K562 (cell line): Measurements from ENCODE around the gene TXK. TPM values are rescaled to one million over a fixed set of nuclear protein-coding genes. Genes with fewer than 3 reads are reported as not detected.

Experiments
- ATAC-seq: fragments of 200-7000 bp; cut with Tn5 transposase; 3 replicates; pipeline ENCODE4 v1.9.1; 2020; ENCODE audit warnings: moderate library complexity
- BruUV-seq: library from RNA; stranded (reverse); fragments of 400-500 nt; replicated peaks from 2 replicates; lab custom pipeline; 2021; lab: Mats Ljungman, UMichigan
- CTCF ChIA-PET: fragments of 300-600 bp; formaldehyde crosslinking; extraction: SDS; loops from one replicate; lab custom pipeline; 2021; ENCODE audit warnings: low intra/inter-chr PET ratio; lab: Yijun Ruan, JAX
- POLR2A ChIA-PET: fragments of 300-600, 350-650 bp; sonication (Branson Sonifier 250); formaldehyde crosslinking; extraction: SDS; loops from one replicate; lab custom pipeline; 2021; ENCODE audit warnings: antibody characterized with exemption, inconsistent platforms; lab: Yijun Ruan, JAX
- DNase-seq, 4 experiments: peaks; one replicate each; pipeline versions ENCODE4 v3.0.0 to v3.0.0-alpha.2; 2011 to 2018; ENCODE audit warnings: low spot score in 3 of 4, mixed read lengths in 3 of 4; ENCODE audit errors: extremely low read depth in 1 of 4
- FAIRE-seq: peaks from 2 replicates; lab custom pipeline; 2011; peaks lifted over from hg19 to GRCh38; lab: Jason Lieb, UNC
- H2AFZ ChIP-seq: 2 replicates; pipeline ENCODE4 v1.6.0; 2011; ENCODE audit warnings: low read depth, low read length, control low read depth, inconsistent platforms
- H3K27ac ChIP-seq: fragments of 200-600 bp; 3 replicates; pipeline ENCODE4 v1.8.0; 2011; ENCODE audit warnings: low read depth, mild to moderate bottlenecking, control low read depth, inconsistent platforms, low read length, moderate library complexity, mixed read lengths; ENCODE audit errors: extremely low read depth
- H3K27me3 ChIP-seq, 2 experiments: fragments of 300-600 bp in 1 of 2; 2 replicates in 1 of 2; 3 replicates in 1 of 2; pipeline versions ENCODE4 v1.6.0 to v1.8.0; 2011; ENCODE audit warnings: inconsistent platforms in 2 of 2, low read length in 2 of 2, mild to moderate bottlenecking in 1 of 2, mixed read lengths in 1 of 2, moderate library complexity in 1 of 2; ENCODE audit not compliant: control insufficient read depth in 2 of 2, insufficient read depth in 2 of 2
- H3K36me3 ChIP-seq: fragments of 300-600 bp; 3 replicates; pipeline ENCODE4 v1.8.0; 2011; ENCODE audit warnings: mild to moderate bottlenecking, low read length, inconsistent platforms; ENCODE audit not compliant: control insufficient read depth, insufficient read depth
- H3K4me1 ChIP-seq, 2 experiments: fragments of 200-600 bp in 1 of 2; replicated peaks in 1 of 2; 2 replicates in 1 of 2; 3 replicates in 1 of 2; pipeline versions ENCODE4 v1.5.1 to v1.8.0; 2011; ENCODE audit warnings: inconsistent platforms in 2 of 2, low read length in 2 of 2, mild to moderate bottlenecking in 1 of 2, mixed read lengths in 1 of 2, moderate library complexity in 1 of 2; ENCODE audit not compliant: control insufficient read depth in 2 of 2, insufficient read depth in 2 of 2
- H3K4me2 ChIP-seq: 2 replicates; pipeline ENCODE4 v1.6.1; 2011; ENCODE audit warnings: low read length, control low read depth, inconsistent platforms, mixed read lengths; ENCODE audit not compliant: insufficient read depth
- H3K4me3 ChIP-seq: fragments of 200-600 bp; sonication (generic), shearing (Covaris generic); 2 replicates; pipeline ENCODE4 v1.5.1; 2016; ENCODE audit warnings: control low read depth, inconsistent platforms
- H3K79me2 ChIP-seq: fragments of 200-600 bp; 3 replicates; pipeline ENCODE4 v1.8.0; 2011; ENCODE audit warnings: low read length, inconsistent platforms; ENCODE audit not compliant: control insufficient read depth, insufficient read depth
- H3K9ac ChIP-seq, 2 experiments: 2 replicates each; pipeline versions ENCODE4 v1.6.0 to v1.6.1; 2011; ENCODE audit warnings: low read depth in 2 of 2, low read length in 2 of 2, control low read depth in 1 of 2, inconsistent platforms in 1 of 2, mild to moderate bottlenecking in 1 of 2, mixed read lengths in 1 of 2; ENCODE audit not compliant: insufficient read depth in 1 of 2
- H3K9me1 ChIP-seq: one replicate; pipeline ENCODE4 v1.6.0; 2011; ENCODE audit warnings: inconsistent platforms, mild to moderate bottlenecking, low read length, moderate library complexity; ENCODE audit not compliant: control insufficient read depth, insufficient read depth
- H3K9me3 ChIP-seq: replicated peaks from 2 replicates; pipeline ENCODE4 v1.5.1; 2011; ENCODE audit warnings: low read depth, low read length, inconsistent platforms; ENCODE audit not compliant: control insufficient read depth, insufficient read depth
- H4K20me1 ChIP-seq: replicated peaks from 2 replicates; pipeline ENCODE4 v1.6.1; 2011; ENCODE audit warnings: low read length, inconsistent platforms, mixed read lengths; ENCODE audit not compliant: control insufficient read depth, insufficient read depth
- CCAR2 ChIP-seq: fragments of 200-400 bp; formaldehyde crosslinking; IDR thresholded peaks from 2 replicates; pipeline ENCODE4 v1.6.1; 2017; ENCODE audit warnings: mild to moderate bottlenecking, low read depth, low read length
- GTF2E2 ChIP-seq: fragments of 200-800 bp; sonication (Bioruptor generic); IDR thresholded peaks from 2 replicates; pipeline ENCODE4 v1.6.1; 2016; ENCODE audit warnings: missing genetic modification characterization, missing compliant biosample characterization
- HNRNPLL ChIP-seq: fragments of 200-400 bp; formaldehyde crosslinking; IDR thresholded peaks from 2 replicates; pipeline ENCODE4 v1.6.1; 2017; ENCODE audit warnings: low read length, low read depth, mild to moderate bottlenecking; ENCODE audit not compliant: poor library complexity, severe bottlenecking
- MCM2 ChIP-seq: fragments of 450-650 bp; IDR thresholded peaks from 2 replicates; pipeline ENCODE4 v1.6.1; 2017; ENCODE audit warnings: low read depth, mild to moderate bottlenecking
- MEF2A ChIP-seq: IDR thresholded peaks from 2 replicates; pipeline ENCODE4 v1.6.1; 2011; ENCODE audit warnings: low read depth, mild to moderate bottlenecking, low read length, moderate library complexity; ENCODE audit not compliant: control insufficient read depth
- NCOR1 ChIP-seq: fragments of 450-650 bp; IDR thresholded peaks from 2 replicates; pipeline ENCODE4 v1.6.1; 2016; ENCODE audit warnings: mild to moderate bottlenecking, moderate library complexity
- NELFE ChIP-seq: IDR thresholded peaks from 2 replicates; pipeline ENCODE4 v1.6.1; 2011; ENCODE audit warnings: mild to moderate bottlenecking; ENCODE audit not compliant: insufficient read depth, insufficient read length
- PHB ChIP-seq: fragments of 250-450 bp; sonication (Bioruptor Pico); IDR thresholded peaks from 2 replicates; pipeline ENCODE4 v1.5.0; 2021
- POU5F1 ChIP-seq: fragments of 150-350 bp; IDR thresholded peaks from 2 replicates; pipeline ENCODE4 v1.6.1; 2014; ENCODE audit warnings: borderline replicate concordance, low read length, low read depth, mild to moderate bottlenecking; ENCODE audit not compliant: partially characterized antibody
- ZNF174 ChIP-seq: fragments of 250-450 bp; sonication (Bioruptor Pico); IDR thresholded peaks from 2 replicates; pipeline ENCODE4 v1.4.0; 2020; ENCODE audit warnings: mild to moderate bottlenecking
- ZNF384 ChIP-seq: IDR thresholded peaks from 2 replicates; pipeline ENCODE4 v1.6.1; 2012; ENCODE audit warnings: low read depth, low read length, improper control_type of control experiment
- WGBS: fragments of 100-300 bp; shearing (Covaris generic); methylation state at CpG from one replicate; pipeline ENCODE4 v1.1.6; 2016; ENCODE audit warnings: low coverage, mixed read lengths; ENCODE audit not compliant: insufficient coverage; ENCODE audit errors: missing lambda C conversion rate; 5-methylcytosine and 5-hydroxymethylcytosine counted together
- in situ Hi-C: fragments of 300-500 bp; cut with MboI; formaldehyde crosslinking; loops from 4 replicates; pipeline ENCODE4 v1.15.0; 2018; ENCODE audit warnings: inconsistent platforms, mixed read lengths
- intact Hi-C: fragments of 100-400 bp; cut with micrococcal nuclease; formaldehyde crosslinking; loops from 2 replicates; pipeline ENCODE4 v1.14.2; 2022
- polyA plus RNA-seq, 8 experiments: library from polyadenylated mRNA; depleted of rRNA in 4 of 8; stranded (reverse) in 5 of 8; unstranded in 3 of 8; fragments of >200 nt; fragmentation: Nextera tagmentation in 2 of 8; fragmentation: Illumina TruSeq in 1 of 8; extraction: Ambion mirVana in 2 of 8; extraction: Trizol in 1 of 8; gene quantifications; 2 replicates each; pipeline versions ENCODE4 v1.2.1 to v1.2.3, GENCODE V29; 2011 to 2014; ENCODE audit warnings: inconsistent platforms in 1 of 8, missing spikeins in 1 of 8
- total RNA-seq, 7 experiments: library from RNA; depleted of rRNA in 6 of 7; stranded (reverse); fragments of >200 nt in 6 of 7; fragmentation: Illumina TruSeq in 2 of 7; extraction: Trizol in 2 of 7; gene quantifications; 2 replicates each; pipeline versions ENCODE4 v1.2.1 to v1.2.3, GENCODE V29; 2011 to 2021; ENCODE audit warnings: low replicate concordance in 1 of 7
- TF ChIP-seq, protein P1 (sequence below): fragments of 150-350 bp; conservative IDR thresholded peaks from 2 replicates; pipeline ENCODE4 v1.6.1; 2014; ENCODE audit warnings: low read length

TXK gene
- total and polyA plus RNA-seq, 9 of the 15 experiments (the other 6 are each of a cell fraction or from before 2014, with no cell fraction given), result 0.24 to 1.1 (median 0.45) TPM; not detected in 1

DNA sequence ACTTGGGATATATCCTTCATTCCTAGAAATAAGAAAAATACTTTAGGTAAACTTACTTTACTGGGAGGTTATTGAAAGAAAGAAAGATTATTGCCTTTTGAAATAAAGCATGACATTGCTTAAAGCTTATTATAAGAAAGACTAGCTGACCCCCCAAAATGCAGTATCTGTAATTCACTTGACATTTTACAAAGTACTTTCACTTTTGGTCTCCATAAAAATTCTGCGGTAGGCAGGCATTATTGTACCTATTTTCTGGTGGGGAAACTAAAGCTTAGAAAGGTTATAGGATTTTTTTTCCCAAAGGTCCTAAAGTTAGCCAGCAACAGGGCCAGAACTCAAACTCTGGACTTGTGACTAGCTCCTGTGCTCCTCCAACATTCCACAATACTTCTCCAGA, 29.7 kb upstream of the TXK start:
- Histone ChIP-seq H3K4me3 (no peak overlapping the region), H3K9ac (no peak overlapping the region), H3K9me3 (no peaks in the 10 kb centered on the region), H4K20me1 (no peaks in the 10 kb centered on the region), H3K79me2 (no peaks in the 10 kb centered on the region), H3K27ac (no peak overlapping the region), H3K27me3 (no peaks in the 10 kb centered on the region), H2AFZ (no peak overlapping the region), H3K4me2 (no peak overlapping the region), H3K36me3 (peaks cover 33% of the 10 kb centered on the region), H3K9me1 (no peaks in the 10 kb centered on the region), H3K4me1 (no peaks in the 10 kb centered on the region; a peak in 2 of 5 replicates)
- ChIA-PET POLR2A (interaction anchor here (0.7 to 1.2 kb wide), 2 partner anchors 10 to 94 kb away, joined by 3 to 5 read pairs; no protein-coding TSS in a partner anchor), CTCF (no interaction called here)
- intact Hi-C loops (no loop called here), in situ Hi-C loops (no loop called here)
- 100% methylated on average over 1 of the region's 1 CpG for WGBS
- no peak for DNase-seq
- no peak for FAIRE-seq
- no TSS peak for BruUV-seq
- TF ChIP-seq NELFE (no peak), ZNF174 (CRISPR knock-in tag) (no peak), CCAR2 (no peak), MEF2A (no peak), NCOR1 (no peak), POU5F1 (no peak), MCM2 (no peak), HNRNPLL (no peak), ZNF384 (no peak), PHB (no peak), GTF2E2 (no peak)
- TF ChIP-seq, protein P1, sequence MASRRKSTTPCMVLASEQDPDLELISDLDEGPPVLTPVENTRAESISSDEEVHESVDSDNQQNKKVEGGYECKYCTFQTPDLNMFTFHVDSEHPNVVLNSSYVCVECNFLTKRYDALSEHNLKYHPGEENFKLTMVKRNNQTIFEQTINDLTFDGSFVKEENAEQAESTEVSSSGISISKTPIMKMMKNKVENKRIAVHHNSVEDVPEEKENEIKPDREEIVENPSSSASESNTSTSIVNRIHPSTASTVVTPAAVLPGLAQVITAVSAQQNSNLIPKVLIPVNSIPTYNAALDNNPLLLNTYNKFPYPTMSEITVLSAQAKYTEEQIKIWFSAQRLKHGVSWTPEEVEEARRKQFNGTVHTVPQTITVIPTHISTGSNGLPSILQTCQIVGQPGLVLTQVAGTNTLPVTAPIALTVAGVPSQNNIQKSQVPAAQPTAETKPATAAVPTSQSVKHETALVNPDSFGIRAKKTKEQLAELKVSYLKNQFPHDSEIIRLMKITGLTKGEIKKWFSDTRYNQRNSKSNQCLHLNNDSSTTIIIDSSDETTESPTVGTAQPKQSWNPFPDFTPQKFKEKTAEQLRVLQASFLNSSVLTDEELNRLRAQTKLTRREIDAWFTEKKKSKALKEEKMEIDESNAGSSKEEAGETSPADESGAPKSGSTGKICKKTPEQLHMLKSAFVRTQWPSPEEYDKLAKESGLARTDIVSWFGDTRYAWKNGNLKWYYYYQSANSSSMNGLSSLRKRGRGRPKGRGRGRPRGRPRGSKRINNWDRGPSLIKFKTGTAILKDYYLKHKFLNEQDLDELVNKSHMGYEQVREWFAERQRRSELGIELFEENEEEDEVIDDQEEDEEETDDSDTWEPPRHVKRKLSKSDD, result no peak
- no peak for ATAC-seq
